Vagina (tissue), 2 donors: ENCODE results near the gene IGFBP6. TPM values are rescaled to one million over a fixed set of nuclear protein-coding genes. Genes with fewer than 3 reads are reported as not detected.
A peak's percentile ranks its signal among the peaks of the same experiment; 100 is the strongest.

Source experiments
- DNase-seq, 2 donors: peaks; one replicate each; pipeline ENCODE4 v3.0.0-alpha.2; 2017; ENCODE audit errors: extremely low spot score in 2 of 2
- H3K27ac ChIP-seq: fragments of 200-600 bp; sonication (generic); one replicate; pipeline ENCODE4 v1.5.1; 2019
- H3K27me3 ChIP-seq: fragments of 200-600 bp; sonication (generic); one replicate; pipeline ENCODE4 v1.5.1; 2019
- H3K36me3 ChIP-seq, 2 donors: fragments of 200-600 bp; sonication (generic); one replicate each; pipeline ENCODE4 v1.5.1; 2017 to 2019
- H3K4me1 ChIP-seq: fragments of 200-600 bp; sonication (generic); one replicate; pipeline ENCODE4 v1.5.1; 2019
- H3K4me3 ChIP-seq, 2 donors: fragments of 200-600 bp; sonication (generic); 1 replicate in 1 of 2; 2 replicates in 1 of 2; pipeline ENCODE4 v1.5.1; 2016 to 2019
- H3K9me3 ChIP-seq: fragments of 200-600 bp; sonication (generic); one replicate; pipeline ENCODE4 v1.5.1; 2019
- POLR2A ChIP-seq, 2 donors: fragments of 450-650 bp; IDR thresholded peaks; one replicate each; pipeline ENCODE4 v1.6.1; 2017; ENCODE audit warnings: antibody characterized with exemption in 2 of 2, mild to moderate bottlenecking in 2 of 2, moderate library complexity in 2 of 2
- POLR2AphosphoS5 ChIP-seq, 2 donors: sonication (generic); formaldehyde crosslinking; IDR thresholded peaks; one replicate each; pipeline ENCODE4 v1.9.0; 2017; ENCODE audit warnings: antibody characterized with exemption in 2 of 2, mild to moderate bottlenecking in 2 of 2, low read depth in 1 of 2; ENCODE audit not compliant: insufficient read depth in 1 of 2
- intact Hi-C: fragments of 100-400 bp; cut with DNase I; formaldehyde crosslinking; loops from one replicate; pipeline ENCODE4 v1.15.1; 2023
- total RNA-seq: library from RNA; depleted of rRNA; stranded (reverse); fragments of >200 nt; gene quantifications from one replicate; pipeline ENCODE4 v1.2.3, GENCODE V29; 2016
- TF ChIP-seq, protein P1 (sequence below), 3 experiments: fragments of 450-650 bp in 2 of 3; fragments of 200-600 bp in 1 of 3; sonication (generic) in 1 of 3; IDR thresholded peaks; one replicate each; pipeline ENCODE4 v1.5.1; 2017 to 2019; ENCODE audit warnings: antibody characterized with exemption in 3 of 3, mild to moderate bottlenecking in 2 of 3, moderate library complexity in 2 of 3

IGFBP6 gene
- total RNA-seq, 1 donor from 2014 or later, result 684 TPM

DNA sequence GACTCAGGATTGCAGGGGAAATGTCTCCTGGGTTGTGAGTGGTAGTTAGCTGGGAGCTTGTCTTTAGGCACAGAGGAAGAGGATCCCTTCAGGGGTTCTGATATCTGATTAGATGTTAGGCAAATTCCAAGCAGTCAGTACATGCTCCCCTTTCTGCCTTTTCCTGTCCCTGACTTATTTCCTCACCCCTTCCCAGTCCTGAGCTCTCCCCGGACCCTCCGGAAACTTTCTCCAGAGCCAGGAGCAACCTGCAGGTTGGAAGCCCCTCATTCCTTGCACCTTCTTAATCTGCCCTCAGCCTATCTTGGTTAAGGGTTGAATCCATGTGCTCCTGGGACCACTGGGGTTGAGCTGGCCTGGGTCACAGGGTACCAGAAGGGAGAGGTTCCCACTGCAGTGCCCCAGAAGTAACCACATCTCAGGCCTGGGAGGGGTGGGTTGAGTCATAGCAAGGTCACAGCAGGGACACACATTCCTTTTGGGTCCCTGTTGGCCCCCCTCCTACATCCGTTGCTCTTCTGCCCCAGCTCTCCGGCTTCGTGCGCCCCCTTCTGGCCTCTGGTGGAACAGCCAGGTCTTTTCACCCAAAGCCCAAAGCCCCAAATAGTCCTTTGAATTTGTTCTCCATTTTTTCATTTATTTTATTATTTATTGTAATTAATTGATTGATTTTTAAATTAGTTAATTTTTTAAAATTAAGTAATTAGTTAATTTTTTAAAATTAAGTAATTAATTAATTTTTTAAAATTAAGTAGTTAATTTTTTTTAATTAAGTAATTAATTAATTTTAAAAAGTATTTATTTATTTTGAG is 1.8 kb downstream of the IGFBP6 start:
- Histone ChIP-seq H3K4me1 (peaks cover 46% of the 10 kb centered on the region), H3K4me3 (peak overlapping the region; percentile 58 to 70), H3K27ac (peak overlapping the region; percentile 84), H3K9me3 (no peaks in the 10 kb centered on the region), H3K27me3 (no peaks in the 10 kb centered on the region), H3K36me3 (peaks cover 0 to 14% of the 10 kb centered on the region in 2 donors)
- TF ChIP-seq, protein P1, sequence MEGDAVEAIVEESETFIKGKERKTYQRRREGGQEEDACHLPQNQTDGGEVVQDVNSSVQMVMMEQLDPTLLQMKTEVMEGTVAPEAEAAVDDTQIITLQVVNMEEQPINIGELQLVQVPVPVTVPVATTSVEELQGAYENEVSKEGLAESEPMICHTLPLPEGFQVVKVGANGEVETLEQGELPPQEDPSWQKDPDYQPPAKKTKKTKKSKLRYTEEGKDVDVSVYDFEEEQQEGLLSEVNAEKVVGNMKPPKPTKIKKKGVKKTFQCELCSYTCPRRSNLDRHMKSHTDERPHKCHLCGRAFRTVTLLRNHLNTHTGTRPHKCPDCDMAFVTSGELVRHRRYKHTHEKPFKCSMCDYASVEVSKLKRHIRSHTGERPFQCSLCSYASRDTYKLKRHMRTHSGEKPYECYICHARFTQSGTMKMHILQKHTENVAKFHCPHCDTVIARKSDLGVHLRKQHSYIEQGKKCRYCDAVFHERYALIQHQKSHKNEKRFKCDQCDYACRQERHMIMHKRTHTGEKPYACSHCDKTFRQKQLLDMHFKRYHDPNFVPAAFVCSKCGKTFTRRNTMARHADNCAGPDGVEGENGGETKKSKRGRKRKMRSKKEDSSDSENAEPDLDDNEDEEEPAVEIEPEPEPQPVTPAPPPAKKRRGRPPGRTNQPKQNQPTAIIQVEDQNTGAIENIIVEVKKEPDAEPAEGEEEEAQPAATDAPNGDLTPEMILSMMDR (IDR thresholded peaks at IDR 0.05), result peak; percentile 91 to 99 (median 99)
- TF ChIP-seq POLR2AphosphoS5 (IDR thresholded peaks at IDR 0.05; ENCODE audit: insufficient read depth in 1 of 2, low read depth in 1 of 2) (peak; percentile 81 to 82), POLR2A (IDR thresholded peaks at IDR 0.05) (peak in 1 of 2 donors; percentile 37)
- DNase-seq, result peak in 1 of 2 donors; percentile 96
- intact Hi-C loops, result loop anchor here (1.0 to 10.0 kb wide), 2 partner anchors 33 to 54 kb away; no protein-coding TSS in a partner anchor

DNA sequence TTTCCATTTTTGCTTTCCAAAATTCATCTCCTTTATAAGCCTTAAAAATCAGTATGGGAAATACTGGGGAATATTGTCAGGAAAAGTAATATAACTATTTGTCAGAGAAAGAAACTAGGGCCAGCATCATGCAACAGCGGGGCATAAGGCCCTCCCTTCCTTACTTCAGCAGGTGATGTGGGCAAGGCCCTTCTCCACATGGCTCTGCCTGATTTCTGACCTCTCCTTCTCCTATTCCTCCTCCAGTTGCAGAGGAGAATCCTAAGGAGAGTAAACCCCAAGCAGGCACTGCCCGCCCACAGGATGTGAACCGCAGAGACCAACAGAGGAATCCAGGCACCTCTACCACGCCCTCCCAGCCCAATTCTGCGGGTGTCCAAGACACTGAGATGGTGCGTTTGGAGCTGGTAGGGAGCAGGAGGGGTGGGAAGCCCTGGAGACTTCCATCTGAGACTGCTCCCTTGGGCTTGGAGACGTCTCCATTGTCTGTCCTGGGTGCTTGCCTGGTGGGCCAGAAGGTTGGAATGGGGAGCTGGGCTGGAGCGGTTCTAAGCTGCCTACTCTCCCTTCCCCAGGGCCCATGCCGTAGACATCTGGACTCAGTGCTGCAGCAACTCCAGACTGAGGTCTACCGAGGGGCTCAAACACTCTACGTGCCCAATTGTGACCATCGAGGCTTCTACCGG is 3.1 kb downstream of the IGFBP6 start:
- no peaks in the 10 kb centered on the region for H3K9me3 ChIP-seq
- peak overlapping the region; percentile 64 for H3K27ac ChIP-seq
- peaks cover 46% of the 10 kb centered on the region for H3K4me1 ChIP-seq
- H3K27me3 ChIP-seq, result no peaks in the 10 kb centered on the region
- DNase-seq, result no peak
- no peak for TF ChIP-seq POLR2A (IDR thresholded peaks at IDR 0.05)
- no peak for TF ChIP-seq POLR2AphosphoS5 (IDR thresholded peaks at IDR 0.05; ENCODE audit: insufficient read depth in 1 of 2, low read depth in 1 of 2)
- TF ChIP-seq, protein P1 (IDR thresholded peaks at IDR 0.05), result no peak
- no peak overlapping the region for H3K4me3 ChIP-seq
- intact Hi-C loops, result no loop called here
- peaks cover 0 to 14% of the 10 kb centered on the region in 2 donors for H3K36me3 ChIP-seq

- Histone ChIP-seq H3K4me1 (peaks cover 40% of the 10 kb centered on the region), H3K27ac (no peak overlapping the region), H3K4me3 (no peak overlapping the region), H3K27me3 (no peaks in the 10 kb centered on the region), H3K36me3 (peaks cover 0 to 14% of the 10 kb centered on the region in 2 donors), H3K9me3 (no peaks in the 10 kb centered on the region)
- TF ChIP-seq POLR2A (IDR thresholded peaks at IDR 0.05) (no peak), POLR2AphosphoS5 (IDR thresholded peaks at IDR 0.05; ENCODE audit: insufficient read depth in 1 of 2, low read depth in 1 of 2) (no peak)
- TF ChIP-seq, protein P1 (IDR thresholded peaks at IDR 0.05), result no peak
- DNase-seq, result no peak
- intact Hi-C loops, result no loop called here
Observed at GRCh38 chr12:53101266-53101665, 3.8 kb downstream of the IGFBP6 start.

GRCh38 chr12:53101931-53102781 is 4.7 kb downstream of the IGFBP6 start:
- Histone ChIP-seq H3K27ac (no peak overlapping the region), H3K36me3 (peaks cover 0 to 14% of the 10 kb centered on the region in 2 donors), H3K4me1 (peaks cover 36% of the 10 kb centered on the region), H3K9me3 (no peaks in the 10 kb centered on the region), H3K27me3 (no peaks in the 10 kb centered on the region), H3K4me3 (no peak overlapping the region)
- no peak for DNase-seq
- intact Hi-C loops, result no loop called here
- TF ChIP-seq POLR2A (IDR thresholded peaks at IDR 0.05), result no peak
- no peak for TF ChIP-seq POLR2AphosphoS5 (IDR thresholded peaks at IDR 0.05; ENCODE audit: insufficient read depth in 1 of 2, low read depth in 1 of 2)
- TF ChIP-seq, protein P1 (IDR thresholded peaks at IDR 0.05), result no peak
